T47D (cell line): ENCODE results near the gene ANKRD23.

Experiments used
- DNase-seq, 2 experiments: peaks; one replicate each; pipeline versions ENCODE4 v3.0.0 to v3.0.0-alpha.2; 2011 to 2012; ENCODE audit warnings: low read depth in 1 of 2, low spot score in 1 of 2
- JUND ChIP-seq: IDR thresholded peaks from 2 replicates; pipeline ENCODE4 v1.6.1; 2012; ENCODE audit warnings: low read depth
- in situ Hi-C: cut with HindIII; loops from 2 replicates; pipeline ENCODE4 v1.10.0; 2016; ENCODE audit warnings: low sequenced_read_pairs, low pct_unique_long_range_greater_than_20kb

ANKRD23 gene

GRCh38 chr2:96848264-96848663 lies 4.4 kb upstream of the ANKRD23 start:
- no peak for DNase-seq
- no peak for TF ChIP-seq JUND
- in situ Hi-C loops: no loop called here

- in situ Hi-C loops: no loop called here
- no peak for DNase-seq
- no peak for TF ChIP-seq JUND
Observed at GRCh38 chr2:96847586-96847985, 3.8 kb upstream of the ANKRD23 start.

- in situ Hi-C loops: no loop called here
- no peak for TF ChIP-seq JUND
- DNase-seq: no peak
Observed at GRCh38 chr2:96846825-96847224, 3.0 kb upstream of the ANKRD23 start.

GRCh38 chr2:96844405-96844808 lies 586 bp upstream of the ANKRD23 start:
- no peak for DNase-seq
- no peak for TF ChIP-seq JUND
- in situ Hi-C loops: no loop called here

GRCh38 chr2:96842600-96842999 lies 1.2 kb downstream of the ANKRD23 start:
- in situ Hi-C loops: no loop called here
- DNase-seq: no peak
- no peak for TF ChIP-seq JUND

GRCh38 chr2:96841701-96842495 lies 1.9 kb downstream of the ANKRD23 start:
- no peak for DNase-seq
- in situ Hi-C loops: no loop called here
- no peak for TF ChIP-seq JUND

- TF ChIP-seq JUND: no peak
- in situ Hi-C loops: no loop called here
- no peak for DNase-seq
Observed at GRCh38 chr2:96839875-96840850, 3.7 kb downstream of the ANKRD23 start.

GRCh38 chr2:96839293-96839874 lies 4.4 kb downstream of the ANKRD23 start:
- DNase-seq: no peak
- in situ Hi-C loops: no loop called here
- no peak for TF ChIP-seq JUND

GRCh38 chr2:96838345-96839292 lies 5.2 kb downstream of the ANKRD23 start:
- DNase-seq: no peak
- no peak for TF ChIP-seq JUND
- in situ Hi-C loops: no loop called here

- in situ Hi-C loops: no loop called here
- TF ChIP-seq JUND: no peak
- no peak for DNase-seq
Observed at GRCh38 chr2:96837575-96837974, 6.2 kb downstream of the ANKRD23 start.

- no peak for DNase-seq
- in situ Hi-C loops: no loop called here
- no peak for TF ChIP-seq JUND
Observed at GRCh38 chr2:96835830-96836229, 8.0 kb downstream of the ANKRD23 start.
